ENCODE measurements around the gene LSM10. TPM values are rescaled to one million over a fixed set of nuclear protein-coding genes. Genes with fewer than 3 reads are reported as not detected.

Gene LSM10
- total and polyA plus RNA-seq, 9 donors: 20.0 to 49.3 (median 37.8) TPM

- no peaks in the 10 kb centered on the region for H3K36me3 ChIP-seq
- TF ChIP-seq POLR2A (IDR thresholded peaks at IDR 0.05): no peak
- no peak for TF ChIP-seq EP300 (IDR thresholded peaks at IDR 0.05)
- TF ChIP-seq CTCF (IDR thresholded peaks at IDR 0.05): no peak
- H3K27me3 ChIP-seq: no peaks in the 10 kb centered on the region
- H3K9me3 ChIP-seq: no peaks in the 10 kb centered on the region
- H3K4me1 ChIP-seq (ENCODE audit: insufficient read depth): peaks cover 4% of the 10 kb centered on the region
- no peak overlapping the region for H3K27ac ChIP-seq
- no peak for DNase-seq
- H3K4me3 ChIP-seq: no peak overlapping the region
- intact Hi-C loops (cut with DNase I): no loop called here
- WGBS, 3 donors: 91 to 95% (median 92%) methylated on average over 2 of the region's 2 CpGs
Observed at GRCh38 chr1:36390411-36390810, 7.3 kb downstream of the LSM10 start.

- Histone ChIP-seq H3K27ac (no peak overlapping the region), H3K36me3 (no peaks in the 10 kb centered on the region), H3K9me3 (no peaks in the 10 kb centered on the region), H3K4me3 (no peak overlapping the region), H3K4me1 (ENCODE audit: insufficient read depth) (peaks cover 4% of the 10 kb centered on the region), H3K27me3 (no peaks in the 10 kb centered on the region)
- intact Hi-C loops (cut with DNase I): loop anchor here in 1 of 4 donors (5.0 kb wide), 1 partner anchor 68 kb away; the partner anchor contains the start of gene EVA1B
- 94 to 100% (median 96%) methylated on average over 1 of the region's 1 CpG for WGBS, 3 donors
- TF ChIP-seq POLR2A (IDR thresholded peaks at IDR 0.05) (no peak), EP300 (IDR thresholded peaks at IDR 0.05) (no peak), CTCF (IDR thresholded peaks at IDR 0.05) (no peak)
- DNase-seq: no peak
Observed at GRCh38 chr1:36389999-36390398, 7.7 kb downstream of the LSM10 start.

GRCh38 chr1:36389261-36389660 lies 8.4 kb downstream of the LSM10 start:
- Histone ChIP-seq H3K27ac (peak overlapping the region; percentile 23 to 42), H3K27me3 (no peaks in the 10 kb centered on the region), H3K4me1 (ENCODE audit: insufficient read depth) (peaks cover 8% of the 10 kb centered on the region), H3K36me3 (no peaks in the 10 kb centered on the region), H3K4me3 (no peak overlapping the region), H3K9me3 (no peaks in the 10 kb centered on the region)
- 10 to 24% (median 23%) methylated on average over 2 of the region's 2 CpGs for WGBS, 3 donors
- intact Hi-C loops (cut with DNase I): loop anchor here in 1 of 4 donors (5.0 kb wide), 1 partner anchor 67 kb away; the partner anchor contains the start of gene EVA1B
- TF ChIP-seq POLR2A (IDR thresholded peaks at IDR 0.05) (no peak), EP300 (IDR thresholded peaks at IDR 0.05) (no peak), CTCF (IDR thresholded peaks at IDR 0.05) (no peak)
- no peak for DNase-seq

GRCh38 chr1:36387141-36387949 lies 10.4 kb downstream of the LSM10 start:
- Histone ChIP-seq H3K27me3 (no peaks in the 10 kb centered on the region), H3K36me3 (no peaks in the 10 kb centered on the region), H3K9me3 (no peaks in the 10 kb centered on the region), H3K4me1 (ENCODE audit: insufficient read depth) (peaks cover 14% of the 10 kb centered on the region), H3K27ac (peak overlapping the region; percentile 69 to 90), H3K4me3 (peak overlapping the region; percentile 9)
- 61 to 71% (median 62%) methylated on average over 10 of the region's 10 CpGs for WGBS, 3 donors
- peak in 1 of 5 donors; percentile 69 for DNase-seq
- no peak for TF ChIP-seq CTCF (IDR thresholded peaks at IDR 0.05)
- peak; percentile 60 for TF ChIP-seq EP300 (IDR thresholded peaks at IDR 0.05)
- intact Hi-C loops (cut with DNase I): loop anchor here in 1 of 4 donors (5.0 kb wide), 1 partner anchor 65 kb away; the partner anchor contains the start of gene EVA1B
